Measurements from ENCODE around the gene FAM184B. TPM values are rescaled to one million over a fixed set of nuclear protein-coding genes. Genes with fewer than 3 reads are reported as not detected.

FAM184B gene
- under 1 TPM; 0.14 to 0.75 (median 0.18) TPM for total RNA-seq

DNA sequence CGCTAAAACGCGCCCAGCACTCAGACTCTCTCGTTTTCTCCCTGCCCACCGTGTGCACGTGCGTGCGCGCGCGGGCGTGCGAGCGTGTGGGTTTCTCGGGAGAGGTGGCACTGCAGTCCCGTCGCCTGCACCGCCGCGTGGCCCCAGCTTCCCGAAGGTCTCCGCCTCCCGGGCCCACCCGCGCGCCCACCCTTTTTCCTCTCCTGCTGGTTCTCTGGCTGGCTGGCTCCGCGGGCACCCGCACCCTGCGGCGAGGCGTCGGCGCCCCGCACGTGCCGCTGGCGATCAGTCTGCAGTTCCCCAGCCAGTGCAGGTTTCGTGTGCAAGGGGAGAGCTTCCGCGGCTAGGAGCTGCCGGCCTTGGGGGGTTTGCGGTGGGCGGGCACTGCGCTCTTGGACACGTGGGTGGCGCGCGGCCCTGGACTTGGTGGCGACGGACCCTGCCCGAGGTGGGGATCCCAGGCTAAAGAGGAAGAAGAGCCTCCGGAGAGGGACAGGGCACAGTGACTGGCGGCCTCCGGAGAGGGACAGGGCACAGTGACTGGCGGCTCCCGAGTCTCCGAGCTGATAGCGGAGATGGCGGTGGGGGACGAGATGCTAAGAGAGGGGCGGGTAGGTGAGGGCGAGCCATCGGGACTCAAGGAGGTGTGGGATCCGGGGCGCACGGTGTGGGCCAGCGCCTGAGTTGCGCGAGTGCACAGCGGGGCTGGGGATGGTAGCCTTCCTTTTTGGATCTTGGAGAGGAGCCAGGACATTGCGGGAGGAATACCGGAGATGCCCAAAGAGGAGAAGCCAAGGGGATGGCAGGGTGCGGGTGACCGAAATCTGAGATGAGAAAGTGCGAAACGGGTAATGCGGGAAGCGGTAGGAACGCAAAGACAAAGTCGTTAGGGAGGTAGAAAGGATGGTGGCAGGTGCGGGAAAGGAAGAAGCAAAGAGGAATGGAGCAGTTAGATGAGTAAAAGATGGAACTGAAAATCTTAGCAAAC is at the start of gene FAM184B:
Gene FAM184B, minus strand, starts transcription at position 322 of the 988 bp plus-strand sequence. CDS start 322 bp downstream, outside the sequence.
- Histone ChIP-seq H3K27ac (no peak within 1 kb of the TSS), H3K9me3 (no peaks in the 10 kb centered on the region), H3K27me3 (peaks cover 52% of the 10 kb centered on the region), H3K4me3 (peak within 1 kb of the TSS in 3 of 4 donors; percentile 16 to 49 (median 25)), H3K4me1 (peaks cover 0 to 15% (median 14%) of the 10 kb centered on the region in 4 donors), H3K36me3 (no peaks in the 10 kb centered on the region)
- TF ChIP-seq POLR2AphosphoS5 (IDR thresholded peaks at IDR 0.05), result no peak
- no peak for TF ChIP-seq EP300 (IDR thresholded peaks at IDR 0.05; ENCODE audit: low read depth)
- TF ChIP-seq POLR2A (IDR thresholded peaks at IDR 0.05), result no peak
- TF ChIP-seq, protein P1, sequence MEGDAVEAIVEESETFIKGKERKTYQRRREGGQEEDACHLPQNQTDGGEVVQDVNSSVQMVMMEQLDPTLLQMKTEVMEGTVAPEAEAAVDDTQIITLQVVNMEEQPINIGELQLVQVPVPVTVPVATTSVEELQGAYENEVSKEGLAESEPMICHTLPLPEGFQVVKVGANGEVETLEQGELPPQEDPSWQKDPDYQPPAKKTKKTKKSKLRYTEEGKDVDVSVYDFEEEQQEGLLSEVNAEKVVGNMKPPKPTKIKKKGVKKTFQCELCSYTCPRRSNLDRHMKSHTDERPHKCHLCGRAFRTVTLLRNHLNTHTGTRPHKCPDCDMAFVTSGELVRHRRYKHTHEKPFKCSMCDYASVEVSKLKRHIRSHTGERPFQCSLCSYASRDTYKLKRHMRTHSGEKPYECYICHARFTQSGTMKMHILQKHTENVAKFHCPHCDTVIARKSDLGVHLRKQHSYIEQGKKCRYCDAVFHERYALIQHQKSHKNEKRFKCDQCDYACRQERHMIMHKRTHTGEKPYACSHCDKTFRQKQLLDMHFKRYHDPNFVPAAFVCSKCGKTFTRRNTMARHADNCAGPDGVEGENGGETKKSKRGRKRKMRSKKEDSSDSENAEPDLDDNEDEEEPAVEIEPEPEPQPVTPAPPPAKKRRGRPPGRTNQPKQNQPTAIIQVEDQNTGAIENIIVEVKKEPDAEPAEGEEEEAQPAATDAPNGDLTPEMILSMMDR (IDR thresholded peaks at IDR 0.05), result no peak
- 12 to 23% methylated on average over 12 to 80 of the region's 82 CpGs for WGBS, 2 donors (ENCODE audit: low coverage in 1 of 2)
- DNase-seq, result no peak
- intact Hi-C loops (cut with DNase I; ENCODE audit: low total_unique reads) (no loop called here), in situ Hi-C loops (cut with MboI; ENCODE audit: low pct_ligation_motif_present in 1 of 4, low pct_unique_long_range_greater_than_20kb in 1 of 4, low sequenced_read_pairs in 3 of 4) (loop anchor here in 1 of 4 donors (25.0 kb wide), 1 partner anchor 219 kb away; no protein-coding TSS in a partner anchor)

DNA sequence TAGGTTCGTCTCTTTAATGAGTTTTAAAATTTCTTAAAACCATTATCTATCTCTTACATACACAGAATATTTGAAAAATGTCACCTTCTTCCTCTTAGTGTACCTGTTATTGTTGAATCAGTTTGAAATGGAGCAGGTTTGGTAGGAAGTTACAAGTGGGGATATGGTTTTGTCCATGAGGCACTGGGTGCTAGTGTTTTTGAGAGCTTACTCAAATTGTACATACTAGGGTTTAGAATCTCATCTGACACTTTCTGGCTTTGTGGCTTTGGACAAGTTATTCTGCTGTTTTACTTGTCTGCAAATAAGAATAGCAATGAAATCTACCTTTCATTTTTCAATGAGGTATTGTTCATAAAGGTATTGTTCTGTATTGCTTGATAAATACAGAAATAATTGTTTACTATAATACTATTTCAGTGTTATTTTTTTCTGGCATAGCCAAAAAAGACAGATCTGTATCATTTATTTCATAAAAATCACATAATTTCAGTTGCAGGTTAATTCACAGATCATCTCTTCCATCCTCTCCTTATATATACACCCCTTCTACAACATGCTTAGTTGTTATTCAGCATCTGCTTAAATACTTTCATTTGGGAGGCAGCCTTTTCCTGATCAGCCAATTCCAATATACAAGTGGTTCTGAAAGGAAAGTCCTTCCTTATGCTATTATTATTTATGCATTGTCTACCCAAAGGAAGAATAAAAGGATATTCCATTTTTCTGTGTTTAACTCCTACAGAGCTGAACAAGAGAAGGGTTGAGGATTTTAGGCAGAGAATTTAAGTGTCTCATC is 42.6 kb upstream of the FAM184B start:
- intact Hi-C loops (cut with DNase I; ENCODE audit: low total_unique reads), result no loop called here

DNA sequence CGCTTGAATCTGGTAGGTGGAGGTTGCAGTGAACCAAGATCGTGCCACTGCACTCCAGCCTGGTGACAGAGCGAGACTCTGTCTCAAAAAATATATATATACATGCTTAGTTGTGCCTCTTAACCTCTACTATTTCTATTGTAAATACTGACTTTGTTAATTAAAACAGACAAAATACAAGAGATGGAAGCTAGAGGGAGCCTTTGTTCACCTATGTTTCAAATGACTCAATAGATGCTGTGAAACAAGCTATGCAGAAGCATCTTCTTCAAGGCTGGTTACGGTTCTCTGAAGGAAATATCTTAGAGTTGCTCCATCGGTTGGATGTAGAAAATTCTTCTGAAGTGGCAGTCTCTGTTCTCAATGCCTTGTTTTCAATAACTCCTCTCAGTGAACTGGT is 35.6 kb upstream of the FAM184B start:
- H3K4me1 ChIP-seq, result peaks cover 0 to under 1% (median 0%) of the 10 kb centered on the region in 4 donors
- no peak for TF ChIP-seq EP300 (IDR thresholded peaks at IDR 0.05; ENCODE audit: low read depth)
- TF ChIP-seq, protein P1 (IDR thresholded peaks at IDR 0.05), result peak; percentile 47 to 56 (median 51)
- WGBS, 2 donors (ENCODE audit: low coverage in 1 of 2), result 51 to 53% methylated on average over 5 of the region's 5 CpGs

More for the DNA sequence above, 42.6 kb upstream of the FAM184B start:
- Histone ChIP-seq H3K36me3 (no peaks in the 10 kb centered on the region), H3K4me1 (no peaks in the 10 kb centered on the region), H3K4me3 (no peak overlapping the region), H3K27me3 (no peaks in the 10 kb centered on the region), H3K9me3 (no peaks in the 10 kb centered on the region), H3K27ac (no peak overlapping the region)
- 75 to 79% methylated on average over 1 of the region's 1 CpG for WGBS, 2 donors (ENCODE audit: low coverage in 1 of 2)
- DNase-seq, result no peak
- TF ChIP-seq, protein P1 (IDR thresholded peaks at IDR 0.05), result no peak
- TF ChIP-seq POLR2AphosphoS5 (IDR thresholded peaks at IDR 0.05), result no peak
- TF ChIP-seq EP300 (IDR thresholded peaks at IDR 0.05; ENCODE audit: low read depth), result no peak
- TF ChIP-seq POLR2A (IDR thresholded peaks at IDR 0.05), result no peak
- in situ Hi-C loops (cut with MboI; ENCODE audit: low pct_ligation_motif_present in 1 of 4, low pct_unique_long_range_greater_than_20kb in 1 of 4, low sequenced_read_pairs in 3 of 4), result loop anchor here in 3 of 4 donors (25.0 kb wide), 3 partner anchors 237 to 763 kb away; partner anchors contain the start of gene LAP3 (in 1 of the 3)

More for the DNA sequence above, 35.6 kb upstream of the FAM184B start:
- intact Hi-C loops (cut with DNase I; ENCODE audit: low total_unique reads), result loop anchor here (10.0 kb wide), 1 partner anchor 778 kb away; no protein-coding TSS in a partner anchor
- no peak for DNase-seq
- H3K27ac ChIP-seq, result no peak overlapping the region
- no peaks in the 10 kb centered on the region for H3K36me3 ChIP-seq
- in situ Hi-C loops (cut with MboI; ENCODE audit: low pct_ligation_motif_present in 1 of 4, low pct_unique_long_range_greater_than_20kb in 1 of 4, low sequenced_read_pairs in 3 of 4), result loop anchor here in 3 of 4 donors (25.0 kb wide), 3 partner anchors 230 to 770 kb away; partner anchors contain the start of gene LAP3 (in 1 of the 3)
- no peaks in the 10 kb centered on the region for H3K27me3 ChIP-seq
- no peaks in the 10 kb centered on the region for H3K9me3 ChIP-seq
- H3K4me3 ChIP-seq, result no peak overlapping the region

Measured in transverse colon (tissue), 4 donors.